Measurements from ENCODE around the gene CDKL1. TPM values are rescaled to one million over a fixed set of nuclear protein-coding genes. Genes with fewer than 3 reads are reported as not detected.

Gene CDKL1
- total and polyA plus RNA-seq, 2 donors (not counting 1 experiment from before 2014, with no cell fraction given) = 18.5 to 22.8 TPM

- no peak for DNase-seq (ENCODE audit: low read depth in 2 of 2)
- no peak overlapping the region for H3K4me3 ChIP-seq (replicated peaks in 1 of 4; ENCODE audit: control extremely low read depth in 1 of 4, insufficient read depth in 1 of 4, low read depth in 3 of 4, low read length in 4 of 4)
- no peaks in the 10 kb centered on the region for H3K27me3 ChIP-seq (ENCODE audit: control insufficient read depth, insufficient read depth, low read length)
- no peak overlapping the region for H3K27ac ChIP-seq (ENCODE audit: insufficient read depth, low read length)
- H3K4me1 ChIP-seq (ENCODE audit: control insufficient read depth, extremely low read depth, insufficient read depth, low read length) = no peaks in the 10 kb centered on the region
- no peaks in the 10 kb centered on the region for H3K9me3 ChIP-seq (ENCODE audit: control insufficient read depth, insufficient read depth, low read depth, low read length)
- no peaks in the 10 kb centered on the region for H4K20me1 ChIP-seq (ENCODE audit: control insufficient read depth, extremely low read depth, insufficient read depth, low read length)
- TF ChIP-seq EZH2 (IDR thresholded peaks at IDR 0.05; ENCODE audit: low read length, missing control alignments) (no peak), CTCF (conservative IDR thresholded peaks at IDR 0.05 in 1 of 2, IDR thresholded peaks at IDR 0.05 in 1 of 2; ENCODE audit: low read depth in 1 of 2, low read length in 2 of 2) (no peak)
- H3K9ac ChIP-seq (ENCODE audit: insufficient read depth, low read length) = no peak overlapping the region
- H3K36me3 ChIP-seq (ENCODE audit: control insufficient read depth, insufficient read depth, low read length) = no peaks in the 10 kb centered on the region
- H2AFZ ChIP-seq (ENCODE audit: low read length) = no peak overlapping the region
- H3K4me2 ChIP-seq (ENCODE audit: extremely low read depth, insufficient read depth, low read length) = no peak overlapping the region
- no peaks in the 10 kb centered on the region for H3K79me2 ChIP-seq (ENCODE audit: control insufficient read depth, insufficient read depth, low read length)
Observed at GRCh38 chr14:50410071-50410470, 13.4 kb upstream of the CDKL1 start.

- TF ChIP-seq CTCF (conservative IDR thresholded peaks at IDR 0.05 in 1 of 2, IDR thresholded peaks at IDR 0.05 in 1 of 2; ENCODE audit: low read depth in 1 of 2, low read length in 2 of 2) = no peak
- TF ChIP-seq EZH2 (IDR thresholded peaks at IDR 0.05; ENCODE audit: low read length, missing control alignments) = no peak
- H3K36me3 ChIP-seq (ENCODE audit: control insufficient read depth, insufficient read depth, low read length) = no peaks in the 10 kb centered on the region
- no peak overlapping the region for H3K4me2 ChIP-seq (ENCODE audit: extremely low read depth, insufficient read depth, low read length)
- no peaks in the 10 kb centered on the region for H3K9me3 ChIP-seq (ENCODE audit: control insufficient read depth, insufficient read depth, low read depth, low read length)
- peak in 1 of 2 donors; percentile 20 for DNase-seq (ENCODE audit: low read depth in 2 of 2)
- no peaks in the 10 kb centered on the region for H3K27me3 ChIP-seq (ENCODE audit: control insufficient read depth, insufficient read depth, low read length)
- H4K20me1 ChIP-seq (ENCODE audit: control insufficient read depth, extremely low read depth, insufficient read depth, low read length) = no peaks in the 10 kb centered on the region
- no peaks in the 10 kb centered on the region for H3K79me2 ChIP-seq (ENCODE audit: control insufficient read depth, insufficient read depth, low read length)
- no peak overlapping the region for H3K4me3 ChIP-seq (replicated peaks in 1 of 4; ENCODE audit: control extremely low read depth in 1 of 4, insufficient read depth in 1 of 4, low read depth in 3 of 4, low read length in 4 of 4)
- H3K4me1 ChIP-seq (ENCODE audit: control insufficient read depth, extremely low read depth, insufficient read depth, low read length) = peaks cover 6% of the 10 kb centered on the region
- no peak overlapping the region for H3K9ac ChIP-seq (ENCODE audit: insufficient read depth, low read length)
- no peak overlapping the region for H3K27ac ChIP-seq (ENCODE audit: insufficient read depth, low read length)
- no peak overlapping the region for H2AFZ ChIP-seq (ENCODE audit: low read length)
Observed at GRCh38 chr14:50407111-50407812, 10.6 kb upstream of the CDKL1 start.

GRCh38 chr14:50403419-50403818 is 6.7 kb upstream of the CDKL1 start:
- Histone ChIP-seq H3K4me2 (ENCODE audit: extremely low read depth, insufficient read depth, low read length) (peak overlapping the region; percentile 40), H3K27ac (ENCODE audit: insufficient read depth, low read length) (peak overlapping the region; percentile 34), H3K4me1 (ENCODE audit: control insufficient read depth, extremely low read depth, insufficient read depth, low read length) (peaks cover 8% of the 10 kb centered on the region), H4K20me1 (ENCODE audit: control insufficient read depth, extremely low read depth, insufficient read depth, low read length) (no peaks in the 10 kb centered on the region), H3K36me3 (ENCODE audit: control insufficient read depth, insufficient read depth, low read length) (no peaks in the 10 kb centered on the region), H3K9me3 (ENCODE audit: control insufficient read depth, insufficient read depth, low read depth, low read length) (no peaks in the 10 kb centered on the region), H3K27me3 (ENCODE audit: control insufficient read depth, insufficient read depth, low read length) (no peaks in the 10 kb centered on the region), H3K9ac (ENCODE audit: insufficient read depth, low read length) (no peak overlapping the region), H3K4me3 (replicated peaks in 1 of 4; ENCODE audit: control extremely low read depth in 1 of 4, insufficient read depth in 1 of 4, low read depth in 3 of 4, low read length in 4 of 4) (no peak overlapping the region), H3K79me2 (ENCODE audit: control insufficient read depth, insufficient read depth, low read length) (no peaks in the 10 kb centered on the region), H2AFZ (ENCODE audit: low read length) (no peak overlapping the region)
- TF ChIP-seq CTCF (conservative IDR thresholded peaks at IDR 0.05 in 1 of 2, IDR thresholded peaks at IDR 0.05 in 1 of 2; ENCODE audit: low read depth in 1 of 2, low read length in 2 of 2) (no peak), EZH2 (IDR thresholded peaks at IDR 0.05; ENCODE audit: low read length, missing control alignments) (no peak)
- peak in 1 of 2 donors; percentile 82 for DNase-seq (ENCODE audit: low read depth in 2 of 2)
